Endothelial cell of umbilical vein (primary cell): ENCODE measurements around the gene EEIG1. TPM values are rescaled to one million over a fixed set of nuclear protein-coding genes. Genes with fewer than 3 reads are reported as not detected.

Source experiments
- BruUV-seq: library from RNA; stranded (reverse); fragments of 400-500 nt; replicated peaks from 2 replicates; lab custom pipeline; 2021; lab: Mats Ljungman, UMichigan
- CTCF ChIA-PET: fragments of 300-600, 350-600 bp; sonication (Branson Sonifier 250); formaldehyde crosslinking; loops from one replicate; lab custom pipeline; 2021; ENCODE audit warnings: antibody characterized with exemption, inconsistent platforms; lab: Charles Lee
- POLR2A ChIA-PET: fragments of 300-600, 350-600 bp; sonication (Branson Sonifier 250); formaldehyde crosslinking; loops from one replicate; lab custom pipeline; 2021; ENCODE audit warnings: antibody characterized with exemption, inconsistent platforms; lab: Charles Lee
- DNase-seq: peaks from one replicate; pipeline ENCODE4 v3.0.0-alpha.2; 2011; ENCODE audit warnings: low read depth, low spot score
- FAIRE-seq: peaks from 2 replicates; lab custom pipeline; 2011; peaks lifted over from hg19 to GRCh38; lab: Jason Lieb, UNC
- H2AFZ ChIP-seq: 2 replicates; pipeline ENCODE4 v1.6.0; 2012; ENCODE audit warnings: low read depth, low read length, control low read depth, inconsistent platforms
- H3K27ac ChIP-seq: 2 replicates; pipeline ENCODE4 v1.5.1; 2011; ENCODE audit warnings: low read depth, mild to moderate bottlenecking, control low read depth, low read length, moderate library complexity; ENCODE audit not compliant: insufficient read depth
- H3K27me3 ChIP-seq, 2 experiments: 2 replicates each; pipeline versions ENCODE4 v1.6.0 to v1.6.1; 2011; ENCODE audit warnings: low read length in 2 of 2, mixed read lengths in 1 of 2; ENCODE audit not compliant: control insufficient read depth in 2 of 2, insufficient read depth in 2 of 2
- H3K36me3 ChIP-seq, 2 experiments: 2 replicates in 1 of 2; 3 replicates in 1 of 2; pipeline ENCODE4 v1.5.1; 2011; ENCODE audit warnings: low read length in 2 of 2, mild to moderate bottlenecking in 1 of 2, moderate library complexity in 1 of 2; ENCODE audit not compliant: control insufficient read depth in 2 of 2, insufficient read depth in 2 of 2; ENCODE audit errors: extremely low read depth in 1 of 2
- H3K4me1 ChIP-seq: 3 replicates; pipeline ENCODE4 v1.5.1; 2011; ENCODE audit warnings: mild to moderate bottlenecking, low read length; ENCODE audit not compliant: control insufficient read depth, insufficient read depth; ENCODE audit errors: extremely low read depth
- H3K4me2 ChIP-seq: 2 replicates; pipeline ENCODE4 v1.6.1; 2011; ENCODE audit warnings: low read length, control low read depth, mixed read lengths; ENCODE audit not compliant: insufficient read depth
- H3K4me3 ChIP-seq, 3 experiments: fragments of 200-600 bp in 1 of 3; sonication (generic), shearing (Covaris generic) in 1 of 3; replicated peaks in 1 of 3; 2 replicates each; pipeline ENCODE4 v1.5.1; 2011 to 2016; ENCODE audit warnings: control low read depth in 3 of 3, low read length in 3 of 3, mild to moderate bottlenecking in 2 of 3, inconsistent platforms in 1 of 3, low read depth in 1 of 3, moderate library complexity in 1 of 3; ENCODE audit not compliant: insufficient read depth in 1 of 3
- H3K79me2 ChIP-seq: 2 replicates; pipeline ENCODE4 v1.6.0; 2012; ENCODE audit warnings: low read length, inconsistent platforms; ENCODE audit not compliant: control insufficient read depth, insufficient read depth
- H3K9ac ChIP-seq: replicated peaks from 2 replicates; pipeline ENCODE3; 2011; ENCODE audit warnings: low read length, control low read depth; ENCODE audit not compliant: insufficient read depth; ENCODE audit errors: extremely low read depth
- H3K9me1 ChIP-seq: replicated peaks from 3 replicates; pipeline ENCODE4 v1.6.0; 2011; ENCODE audit warnings: mild to moderate bottlenecking, low read length; ENCODE audit not compliant: control insufficient read depth, insufficient read depth; ENCODE audit errors: extremely low read depth
- H3K9me3 ChIP-seq: replicated peaks from 2 replicates; pipeline ENCODE4 v1.5.1; 2012; ENCODE audit warnings: low read length, inconsistent platforms; ENCODE audit not compliant: control insufficient read depth, insufficient read depth
- H4K20me1 ChIP-seq: replicated peaks from 2 replicates; pipeline ENCODE3; 2011; ENCODE audit warnings: mild to moderate bottlenecking, low read length; ENCODE audit not compliant: control insufficient read depth, insufficient read depth; ENCODE audit errors: extremely low read depth
- CTCF ChIP-seq, 2 donors: IDR thresholded peaks; 1 replicate in 1 of 2; 2 replicates in 1 of 2; pipeline ENCODE4 v1.5.1; 2011; ENCODE audit warnings: low read length in 2 of 2, mild to moderate bottlenecking in 2 of 2, moderate library complexity in 2 of 2, control low read depth in 1 of 2, inconsistent platforms in 1 of 2, low read depth in 1 of 2; ENCODE audit not compliant: insufficient read depth in 1 of 2; ENCODE audit errors: extremely low read depth in 1 of 2
- EZH2 ChIP-seq: IDR thresholded peaks from 2 replicates; pipeline ENCODE4 v1.6.1; 2012; ENCODE audit warnings: borderline replicate concordance, low read depth, mild to moderate bottlenecking, moderate library complexity, low read length, inconsistent platforms; ENCODE audit not compliant: severe bottlenecking
- FOS ChIP-seq: IDR thresholded peaks from 2 replicates; pipeline ENCODE4 v1.6.1; 2011; ENCODE audit warnings: mild to moderate bottlenecking, low read length, moderate library complexity, borderline replicate concordance; ENCODE audit not compliant: insufficient read depth
- GATA2 ChIP-seq: IDR thresholded peaks from 2 replicates; pipeline ENCODE4 v1.7.0; 2011; ENCODE audit warnings: low read depth, mild to moderate bottlenecking, moderate library complexity, mixed read lengths, low read length; ENCODE audit not compliant: insufficient read length, insufficient read depth
- JUN ChIP-seq: IDR thresholded peaks from 2 replicates; pipeline ENCODE4 v1.6.1; 2011; ENCODE audit warnings: borderline replicate concordance, low read depth; ENCODE audit not compliant: insufficient read length, insufficient read depth
- MAX ChIP-seq: IDR thresholded peaks from 2 replicates; pipeline ENCODE4 v1.6.1; 2011; ENCODE audit not compliant: insufficient read depth, insufficient read length
- MYC ChIP-seq: IDR thresholded peaks from one replicate; pipeline ENCODE4 v1.6.1; 2011; ENCODE audit warnings: mild to moderate bottlenecking, low read depth, low read length
- POLR2A ChIP-seq: IDR thresholded peaks from 2 replicates; pipeline ENCODE4 v1.6.1; 2012; ENCODE audit warnings: low read depth, mild to moderate bottlenecking, control low read depth, low read length
- POLR2AphosphoS5 ChIP-seq: IDR thresholded peaks from 2 replicates; pipeline ENCODE4 v1.6.1; 2012; ENCODE audit warnings: low read depth, mild to moderate bottlenecking, control low read depth, low read length, moderate library complexity; ENCODE audit not compliant: insufficient read depth
- dilution Hi-C: fragments of 300-500 bp; cut with MboI; formaldehyde crosslinking; loops from one replicate; pipeline ENCODE4 v1.15.0; 2019; ENCODE audit warnings: low sequenced_read_pairs; ENCODE audit not compliant: extremely low pct_ligation_motif_present
- intact Hi-C: fragments of 100-400 bp; cut with micrococcal nuclease; formaldehyde crosslinking; loops from one replicate; pipeline ENCODE4 v1.10.0; 2022
- polyA plus RNA-seq, 4 experiments: library from polyadenylated mRNA; depleted of rRNA in 3 of 4; stranded (reverse) in 3 of 4; unstranded in 1 of 4; fragments of >200 nt; gene quantifications; 2 replicates each; pipeline versions ENCODE4 v1.2.1 to v1.2.3, GENCODE V29; 2011 to 2012; ENCODE audit warnings: missing spikeins in 1 of 4
- total RNA-seq: library from RNA; stranded (reverse); gene quantifications from 2 replicates; pipeline ENCODE4 v1.2.3, GENCODE V29; 2021

Gene EEIG1
- total and polyA plus RNA-seq, 2 donors (not counting 3 experiments of a cell fraction or from before 2014, with no cell fraction given), result 8.4 to 19.0 TPM

GRCh38 chr9:128008171-128008570, 27.4 kb upstream of the EEIG1 start:
- intact Hi-C loops (no loop called here), dilution Hi-C loops (no loop called here)
- ChIA-PET POLR2A (no interaction called here), CTCF (interaction anchor here (1.1 to 1.4 kb wide), 3 partner anchors 13 to 65 kb away, joined by 4 read pairs; no protein-coding TSS in a partner anchor)
- Histone ChIP-seq H2AFZ (no peak overlapping the region), H3K79me2 (no peaks in the 10 kb centered on the region), H3K9me3 (no peaks in the 10 kb centered on the region), H3K9ac (no peak overlapping the region), H3K36me3 (no peaks in the 10 kb centered on the region), H3K4me2 (no peak overlapping the region), H3K27me3 (no peaks in the 10 kb centered on the region), H4K20me1 (no peaks in the 10 kb centered on the region), H3K9me1 (no peaks in the 10 kb centered on the region), H3K27ac (no peak overlapping the region), H3K4me3 (no peak overlapping the region), H3K4me1 (peaks cover 37% of the 10 kb centered on the region)
- BruUV-seq, result no TSS peak
- TF ChIP-seq GATA2 (no peak), MAX (no peak), JUN (no peak), MYC (no peak), EZH2 (no peak), POLR2A (no peak), FOS (no peak)
- FAIRE-seq (no peak), DNase-seq (no peak)

DNA sequence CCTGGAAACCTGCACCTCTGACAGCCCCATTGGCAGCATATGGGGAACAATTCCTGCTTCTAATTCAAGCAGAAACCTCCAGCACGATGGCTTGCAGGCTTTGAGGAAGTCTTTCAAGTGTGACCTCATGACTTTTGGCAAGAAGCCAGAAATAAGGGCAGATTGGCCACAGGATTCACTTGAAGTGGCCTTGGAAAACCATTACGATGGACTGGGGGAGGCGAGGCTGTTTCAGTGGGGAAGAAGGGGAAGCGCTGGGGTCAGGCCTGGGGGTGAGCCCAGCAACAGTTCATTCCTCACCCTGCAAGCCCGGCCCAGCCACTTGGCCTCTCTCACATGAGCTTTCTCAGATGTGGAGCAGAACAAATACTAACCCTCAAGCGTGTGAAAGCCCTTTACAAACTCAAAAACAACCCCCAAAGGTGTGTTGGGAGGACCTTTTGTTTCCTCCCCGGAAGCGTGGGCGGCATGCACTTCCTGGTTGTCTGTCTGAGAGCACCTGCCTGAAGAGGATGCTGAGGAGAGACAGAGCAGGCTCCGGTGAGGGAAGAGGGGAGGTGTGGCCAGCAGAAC, 26.9 kb upstream of the EEIG1 start:
- intact Hi-C loops, result loop anchor here (2.0 kb wide), 2 partner anchors 19 to 65 kb away; no protein-coding TSS in a partner anchor
- FAIRE-seq (peak; percentile 94), DNase-seq (peak; percentile 86)
- H3K79me2 ChIP-seq, result no peaks in the 10 kb centered on the region
- no peaks in the 10 kb centered on the region for H3K36me3 ChIP-seq
- H3K27ac ChIP-seq, result peak overlapping the region; percentile 54
- no peak overlapping the region for H3K4me3 ChIP-seq
- H3K9me1 ChIP-seq, result no peaks in the 10 kb centered on the region
- H3K27me3 ChIP-seq, result no peaks in the 10 kb centered on the region
- no peak overlapping the region for H3K4me2 ChIP-seq
- dilution Hi-C loops, result no loop called here
- TF ChIP-seq CTCF (IDR thresholded peaks at IDR 0.05; ENCODE audit: extremely low read depth in 1 of 2, insufficient read depth in 1 of 2, low read depth in 1 of 2, low read length in 2 of 2), result no peak
- TF ChIP-seq FOS, result no peak
- no peak for TF ChIP-seq EZH2
- TF ChIP-seq POLR2A, result no peak
- no peak for TF ChIP-seq MYC
- peak; percentile 26 for TF ChIP-seq POLR2AphosphoS5
- no peak for TF ChIP-seq MAX
- TF ChIP-seq JUN, result peak; percentile 42
- no peak for TF ChIP-seq GATA2
- H3K9me3 ChIP-seq, result no peaks in the 10 kb centered on the region
- no peak overlapping the region for H3K9ac ChIP-seq
- CTCF ChIA-PET, result interaction anchor here (0.8 to 2.5 kb wide), 7 partner anchors 13 to 66 kb away, joined by 4 to 13 read pairs (median 5); no protein-coding TSS in a partner anchor
- no TSS peak for BruUV-seq
- peaks cover 37% of the 10 kb centered on the region for H3K4me1 ChIP-seq
- POLR2A ChIA-PET, result no interaction called here
- H2AFZ ChIP-seq, result no peak overlapping the region
- no peaks in the 10 kb centered on the region for H4K20me1 ChIP-seq
